ENCODE measurements around the gene GUCD1.
A peak's percentile ranks its signal among the peaks of the same experiment; 100 is the strongest.
"Not testable (repeated sequence)": the region's sequence is repeated elsewhere in the genome, so short reads cannot be mapped to it uniquely, and the experiment has no call there.

Gene GUCD1

GRCh38 chr22:24563246-24563645 is 8.3 kb upstream of the GUCD1 start:
- no peak for DNase-seq

GRCh38 chr22:24559471-24559870 is 4.5 kb upstream of the GUCD1 start:
- no peak for DNase-seq

- peak; percentile 99 for DNase-seq
These were observed 464 bp upstream of the GUCD1 start, which contains the start of gene SNRPD3 for GRCh38 chr22:24555165-24556039. SNRPD3 (plus strand) TSS chr22:24555999; CDS start chr22:24557675, 1,676 bp downstream.

- peak; percentile 97 for DNase-seq
These were observed 1.2 kb downstream of the GUCD1 start for GRCh38 chr22:24553597-24554312.

- not testable (repeated sequence) for DNase-seq
These were observed 2.2 kb downstream of the GUCD1 start for GRCh38 chr22:24552503-24553286.

GRCh38 chr22:24550902-24551435 is 4.0 kb downstream of the GUCD1 start:
- peak; percentile 74 for DNase-seq

DNA sequence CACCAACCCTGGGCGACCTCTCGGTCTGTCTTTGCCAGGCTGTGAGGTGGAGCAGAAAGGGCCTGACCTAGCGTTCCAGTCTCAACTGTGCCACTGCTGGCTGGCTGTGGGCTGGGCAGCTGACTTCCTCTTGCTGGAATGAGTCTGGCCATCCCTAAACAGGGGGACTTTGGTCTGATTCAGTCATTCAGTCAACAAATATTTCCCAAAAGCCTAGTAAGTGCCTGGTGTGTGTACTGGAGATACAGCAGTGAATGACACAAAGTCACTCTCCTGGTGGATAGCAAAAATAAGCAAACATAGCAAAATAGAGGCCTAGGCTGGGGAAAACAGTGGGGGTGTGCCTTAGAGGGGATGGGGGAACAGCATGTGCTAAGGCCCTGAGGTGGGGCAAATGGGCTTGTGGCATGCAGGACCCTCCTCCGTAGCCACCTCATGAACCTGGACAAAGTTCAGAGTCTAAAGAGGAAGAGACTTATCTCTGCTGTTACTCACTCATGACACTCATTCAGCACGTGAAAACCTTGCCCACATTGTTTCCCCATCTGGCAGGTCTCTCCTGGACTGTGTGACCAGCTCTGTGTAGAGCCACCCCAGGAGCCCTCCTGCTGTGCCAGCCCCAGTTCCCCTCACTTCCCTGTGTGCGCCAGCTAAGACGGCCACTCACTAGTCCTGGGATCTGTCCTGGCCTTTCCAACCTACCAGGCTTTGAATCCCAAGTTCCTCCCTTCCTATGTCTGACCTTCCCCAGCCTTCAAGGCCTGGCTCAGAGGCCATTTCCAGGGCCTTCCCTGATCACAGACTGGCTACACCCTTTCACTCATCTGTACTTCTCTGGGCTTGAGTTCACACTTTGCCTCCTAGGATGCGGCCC is 4.7 kb downstream of the GUCD1 start:
- peak; percentile 44 for DNase-seq

DNA sequence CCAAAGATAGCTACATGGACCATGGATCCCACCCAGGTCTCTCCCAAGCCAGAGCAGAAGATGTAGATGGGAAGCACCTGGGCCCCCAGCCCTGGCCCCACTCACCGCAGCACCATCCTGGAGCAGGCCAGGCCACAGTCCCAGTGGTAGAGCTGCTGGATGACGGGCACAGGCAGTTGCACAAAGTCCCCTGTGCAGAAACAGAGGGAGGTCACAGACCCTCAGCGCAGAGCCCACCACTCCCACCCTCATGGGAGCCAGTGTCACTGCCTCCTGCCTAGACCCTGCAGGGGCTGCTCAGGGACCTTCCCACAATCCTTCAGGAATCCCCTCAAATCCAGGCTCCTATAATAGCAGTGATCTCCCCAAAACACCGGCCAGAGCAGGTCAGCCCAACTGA is 6.1 kb downstream of the GUCD1 start:
- no peak for DNase-seq

GRCh38 chr22:24543679-24544243 is 11.2 kb downstream of the GUCD1 start:
- DNase-seq: no peak

- DNase-seq: no peak
These were observed 11.7 kb downstream of the GUCD1 start for GRCh38 chr22:24543185-24543601.

- no peak for DNase-seq
These were observed 12.3 kb downstream of the GUCD1 start for GRCh38 chr22:24542641-24543040.

DNA sequence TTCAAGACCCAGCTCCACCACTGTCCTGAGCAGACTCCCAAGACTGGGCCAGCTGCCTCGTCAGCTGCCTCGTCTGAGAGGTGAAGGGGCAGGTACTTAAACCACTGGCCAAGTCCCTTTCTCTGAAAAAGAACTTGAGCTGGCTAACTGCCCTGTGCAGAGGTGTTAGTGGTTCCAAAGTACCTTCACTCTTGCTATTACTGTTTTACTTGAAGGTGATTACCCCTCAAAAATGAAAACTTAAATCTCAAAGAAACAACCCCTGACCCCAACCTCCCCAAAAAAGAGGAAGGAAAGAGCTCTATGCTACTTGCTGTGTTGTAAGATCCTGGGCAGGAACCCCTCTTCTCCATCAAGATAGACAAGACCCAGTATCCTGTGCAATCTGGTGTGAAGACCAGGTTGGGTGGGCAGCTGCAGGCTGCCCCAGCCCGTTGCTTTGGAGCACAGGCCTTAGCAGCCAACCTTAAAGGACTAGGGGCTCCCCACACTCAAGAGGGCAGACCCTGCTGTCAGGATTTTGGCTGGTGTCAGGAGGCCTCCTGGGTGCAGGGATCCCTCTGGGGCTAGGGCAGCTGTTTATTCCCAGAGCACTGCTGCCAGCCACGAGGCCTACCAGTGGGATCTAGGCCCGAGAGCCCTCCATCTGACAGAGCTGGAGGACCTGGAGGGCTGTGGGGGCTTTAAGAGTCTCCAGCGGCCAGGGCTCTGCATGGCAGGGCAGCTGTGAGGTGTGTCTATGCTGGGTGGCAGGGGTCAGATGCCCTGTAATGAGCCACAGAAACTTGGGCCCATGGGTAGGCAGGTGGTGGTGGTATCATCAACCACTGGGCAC is 13.0 kb downstream of the GUCD1 start:
- peak; percentile 69 for DNase-seq

GRCh38 chr22:24540470-24540869 is 14.5 kb downstream of the GUCD1 start:
- no peak for DNase-seq

DNA sequence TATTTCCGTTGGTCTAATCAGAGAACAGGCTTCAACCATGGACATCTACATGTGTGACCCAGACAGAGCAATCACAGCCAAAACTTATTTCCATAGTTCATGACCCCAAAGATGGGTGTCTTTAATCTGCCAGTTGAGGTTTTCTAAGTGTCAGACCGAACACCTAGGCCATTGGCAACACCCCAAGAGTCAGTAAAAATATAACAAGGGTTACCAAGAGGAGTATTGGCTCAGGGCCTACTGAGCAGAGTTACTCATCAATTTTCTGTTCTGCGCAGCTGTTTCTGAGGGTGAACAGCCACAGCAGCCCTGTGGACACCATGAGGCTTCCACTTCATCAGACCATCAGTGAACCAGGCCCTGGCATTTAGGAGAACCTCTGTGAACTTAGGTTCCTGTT is 18.8 kb downstream of the GUCD1 start:
- no peak for DNase-seq

- no peak for DNase-seq
These were observed 19.6 kb downstream of the GUCD1 start for GRCh38 chr22:24535348-24535747.

DNA sequence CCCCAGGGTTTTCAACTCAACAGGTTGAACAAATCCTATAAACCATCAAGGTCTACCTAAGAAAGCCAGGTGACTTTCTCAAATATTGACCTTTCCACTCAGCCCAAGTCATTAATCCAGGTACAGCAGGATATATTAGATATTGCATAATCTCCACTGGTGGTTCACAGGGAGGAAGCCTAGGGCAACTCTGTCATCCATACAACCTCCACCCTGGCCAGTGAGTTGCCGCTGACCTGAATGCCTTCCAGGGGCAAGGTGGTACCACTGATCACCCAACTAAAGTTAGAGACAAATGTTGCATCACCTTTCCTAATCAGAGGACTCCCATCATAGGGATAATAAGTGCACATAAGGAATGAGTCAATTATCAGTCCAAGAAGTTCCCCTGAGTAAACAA is 22.9 kb downstream of the GUCD1 start:
- no peak for DNase-seq

- not testable (repeated sequence) for DNase-seq
These were observed 24.0 kb downstream of the GUCD1 start for GRCh38 chr22:24530968-24531367.

GRCh38 chr22:24529898-24530297 is 25.0 kb downstream of the GUCD1 start:
- no peak for DNase-seq

- DNase-seq: no peak
These were observed 28.7 kb downstream of the GUCD1 start for GRCh38 chr22:24526191-24526590.

GRCh38 chr22:24525416-24526037 is 29.4 kb downstream of the GUCD1 start:
- peak; percentile 92 for DNase-seq
